ENCODE data around the gene CSNK1G2.

Gene CSNK1G2

DNA sequence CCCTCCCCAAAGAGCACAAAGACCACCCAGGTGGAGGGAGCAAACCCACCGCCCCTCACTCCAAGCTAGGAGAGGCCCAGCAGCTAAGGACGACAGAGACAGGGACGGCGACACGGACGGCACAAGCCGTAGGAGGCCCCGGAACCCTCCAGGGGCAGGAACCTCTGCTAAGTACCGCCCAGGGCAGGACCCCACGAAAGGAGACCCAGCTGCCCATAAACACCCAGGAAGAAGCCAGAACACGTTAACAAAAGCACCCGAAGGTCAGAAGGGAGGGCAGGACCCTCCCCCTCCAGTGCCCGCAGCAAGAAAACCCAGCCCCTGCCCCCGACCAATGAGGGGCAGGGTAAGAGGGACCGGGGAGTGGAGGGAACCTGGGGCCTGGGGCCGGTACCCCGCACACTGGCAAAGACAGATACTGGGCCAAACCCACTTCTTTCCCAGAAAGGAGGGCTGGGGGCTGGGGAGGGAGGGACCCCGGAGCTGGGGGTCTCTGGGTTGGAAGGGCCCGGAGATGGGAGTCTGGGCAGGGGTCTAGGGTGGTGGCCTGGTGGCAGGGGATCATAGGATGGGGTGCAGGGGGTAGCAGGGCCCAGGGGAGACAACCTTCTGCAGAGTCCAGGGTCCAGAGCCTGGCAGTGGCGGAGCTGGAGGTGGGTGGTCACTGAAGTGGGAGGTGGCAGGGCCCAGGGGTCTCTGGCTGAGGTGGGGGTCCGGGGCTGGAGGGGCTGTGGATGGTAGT, 72.1 kb downstream of the CSNK1G2 start:
- DNase-seq (ENCODE audit: extremely low spot score, insufficient read length, low read depth): no peak
- no peak for FAIRE-seq

- FAIRE-seq (no peak), DNase-seq (ENCODE audit: extremely low spot score, insufficient read length, low read depth) (no peak)
These were observed 72.7 kb downstream of the CSNK1G2 start for GRCh38 chr19:2013683-2013961.

DNA sequence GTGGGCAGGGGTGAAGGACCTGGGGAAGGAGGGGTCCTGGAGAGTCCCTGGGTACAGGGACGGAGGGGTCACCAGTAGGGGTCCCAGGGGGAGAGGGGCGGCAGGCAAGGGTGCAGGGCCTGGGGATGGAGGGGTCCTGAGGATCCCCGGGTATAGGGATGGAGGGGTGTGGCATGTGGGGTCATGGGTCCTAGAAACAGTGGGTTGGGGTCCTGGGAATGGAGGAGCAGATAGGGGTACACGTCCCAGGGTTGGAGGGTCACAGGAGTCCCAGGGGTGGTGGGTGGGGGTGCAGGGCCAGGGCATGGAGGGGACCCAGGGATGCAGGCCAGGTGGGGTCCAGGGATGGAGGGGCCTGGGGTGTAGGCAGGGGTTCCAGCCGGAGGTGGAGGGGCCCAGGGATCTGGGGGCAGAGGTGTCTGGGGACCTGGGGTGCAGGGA, 73.2 kb downstream of the CSNK1G2 start:
- FAIRE-seq (no peak), DNase-seq (ENCODE audit: extremely low spot score, insufficient read length, low read depth) (no peak)

- DNase-seq (ENCODE audit: extremely low spot score, insufficient read length, low read depth) (peak; percentile 51), FAIRE-seq (no peak)
These were observed 74.0 kb downstream of the CSNK1G2 start for GRCh38 chr19:2014731-2015607.

DNA sequence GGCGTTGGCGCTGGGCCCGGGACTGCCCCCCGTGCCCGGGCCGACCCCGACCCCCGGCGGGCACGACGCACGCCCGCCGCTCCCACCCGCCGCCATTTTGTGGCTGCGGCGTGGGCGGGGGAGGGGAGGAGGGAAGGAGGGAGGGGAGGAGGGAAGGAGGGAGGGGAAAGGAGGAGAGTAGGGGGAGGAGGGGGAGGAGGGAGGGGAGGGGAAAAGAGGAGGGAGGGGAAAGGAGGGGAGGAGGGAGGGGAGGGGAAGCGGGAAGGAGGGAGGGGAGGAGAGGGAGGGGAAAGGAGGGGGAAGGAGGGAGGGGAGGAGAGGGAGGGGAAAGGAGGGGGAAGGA, 74.6 kb downstream of the CSNK1G2 start, which contains the start of gene BTBD2:
TSS of gene BTBD2 (minus strand) at position 107 of the 343 bp plus-strand sequence. CDS start at position 96, 11 bp downstream.
- DNase-seq (ENCODE audit: extremely low spot score, insufficient read length, low read depth): no peak
- FAIRE-seq: no peak

- peak; percentile 54 for DNase-seq (ENCODE audit: extremely low spot score, insufficient read length, low read depth)
- peak; percentile 67 for FAIRE-seq
These were observed 75.3 kb downstream of the CSNK1G2 start for GRCh38 chr19:2016041-2016807.

DNA sequence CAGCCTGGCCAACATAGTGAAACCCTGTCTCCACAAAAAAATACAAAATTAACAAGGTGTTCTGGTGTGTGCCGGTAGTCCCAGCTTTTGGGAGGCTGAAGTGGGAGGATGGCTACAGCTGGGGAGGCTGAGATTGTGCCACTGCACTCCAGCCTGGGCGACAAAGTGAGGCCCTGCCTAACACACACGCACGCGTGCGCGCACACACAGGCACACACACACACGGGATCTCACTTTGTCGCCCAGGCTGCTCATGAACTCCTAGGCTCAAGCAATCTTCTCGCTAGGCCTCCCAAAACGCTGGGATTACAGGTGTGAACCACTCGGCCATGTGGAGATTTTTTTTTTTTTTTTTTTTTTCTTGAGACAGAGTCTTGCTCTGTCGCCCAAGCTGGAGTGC, 77.8 kb downstream of the CSNK1G2 start:
- FAIRE-seq: no peak
- no peak for DNase-seq (ENCODE audit: extremely low spot score, insufficient read length, low read depth)

DNA sequence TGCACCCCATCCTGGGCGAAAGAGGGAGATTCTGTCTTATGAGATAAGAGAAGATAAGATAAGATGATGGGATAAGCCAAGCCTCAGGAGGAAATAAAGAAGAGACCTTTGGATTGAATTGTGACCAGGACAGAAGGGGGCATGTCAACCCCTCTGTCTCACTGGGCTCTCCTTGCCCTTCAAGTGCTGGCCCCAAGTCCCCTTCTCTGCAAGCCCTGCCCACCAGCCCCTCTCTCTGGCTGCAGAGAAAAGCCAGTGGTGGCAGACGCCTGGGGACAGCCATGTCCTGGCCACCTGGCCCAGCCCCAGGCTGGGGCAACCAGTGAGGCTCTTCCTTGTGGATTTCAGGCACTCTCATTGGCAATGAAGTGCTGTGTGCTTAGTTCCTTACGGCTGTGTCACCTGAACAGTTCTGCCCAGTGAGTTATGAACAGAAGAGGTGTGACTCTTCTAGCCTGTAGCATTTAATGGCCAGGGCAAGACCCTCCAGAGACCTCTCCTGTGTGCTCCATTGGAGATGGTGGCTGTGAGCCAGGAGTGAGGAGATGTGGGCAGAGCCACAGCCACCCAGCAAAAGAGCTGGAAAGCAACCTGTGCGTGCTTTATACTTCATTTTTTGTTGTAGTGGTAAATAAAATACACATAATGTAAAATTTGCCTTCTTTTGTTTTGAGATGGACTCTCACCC, 80.6 kb downstream of the CSNK1G2 start:
- FAIRE-seq (no peak), DNase-seq (ENCODE audit: extremely low spot score, insufficient read length, low read depth) (no peak)

DNA sequence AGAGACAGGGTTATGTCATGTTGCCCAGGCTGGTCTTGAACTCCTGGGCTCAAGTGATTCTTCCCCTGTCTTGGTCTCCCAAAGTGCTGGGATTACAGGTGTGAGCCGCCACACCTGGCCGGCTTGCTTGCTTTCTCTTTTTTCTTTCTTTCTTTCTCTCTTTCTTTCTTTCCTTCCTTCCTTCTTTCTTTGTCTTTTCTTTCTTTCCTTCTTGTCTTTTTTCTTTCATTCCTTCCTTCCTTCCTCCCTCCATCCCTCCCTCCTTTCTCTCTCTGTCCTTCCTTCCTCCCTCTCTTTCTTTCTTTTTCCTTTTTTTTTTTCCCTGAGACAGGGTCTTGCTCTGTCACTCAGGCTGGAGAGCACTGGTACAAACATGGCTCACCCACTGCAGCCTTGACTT, 81.3 kb downstream of the CSNK1G2 start:
- DNase-seq (ENCODE audit: extremely low spot score, insufficient read length, low read depth) (no peak), FAIRE-seq (no peak)

GRCh38 chr19:2026770-2027169, 85.8 kb downstream of the CSNK1G2 start:
- DNase-seq (ENCODE audit: extremely low spot score, insufficient read length, low read depth) (no peak), FAIRE-seq (no peak)

DNA sequence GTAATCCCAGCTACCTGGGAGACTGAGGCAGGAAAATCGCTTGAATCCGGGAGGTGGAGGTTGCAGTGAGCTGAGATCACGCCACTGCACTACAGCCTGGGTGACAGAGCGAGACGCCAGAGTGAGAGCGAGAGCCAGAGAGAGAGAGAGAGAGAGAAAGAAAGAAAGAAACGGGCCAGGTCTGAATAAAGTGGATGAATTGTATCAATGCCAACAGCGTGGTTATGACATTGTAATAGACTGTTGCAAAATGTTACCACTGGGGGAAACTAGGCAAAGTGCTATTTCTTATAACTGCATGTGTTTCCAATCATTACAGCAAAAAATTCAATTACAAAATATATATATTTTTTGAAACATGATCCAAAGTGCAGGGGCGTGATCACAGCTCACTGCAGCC, 86.4 kb downstream of the CSNK1G2 start:
- FAIRE-seq (no peak), DNase-seq (ENCODE audit: extremely low spot score, insufficient read length, low read depth) (no peak)

All from GM18507 (cell line).